ENCODE results near the gene VWF.
A peak's percentile ranks its signal among the peaks of the same experiment; 100 is the strongest.
"Not testable (repeated sequence)": the region's sequence is repeated elsewhere in the genome, so short reads cannot be mapped to it uniquely, and the experiment has no call there.

The VWF gene

GRCh38 chr12:6143303-6143675 is 18.8 kb upstream of the VWF start:
- Histone ChIP-seq H3K23ac (ENCODE audit: low read length in 2 of 2) (no peak overlapping the region), H3K4me1 (ENCODE audit: control insufficient read depth, insufficient read depth, low read depth, low read length) (peaks cover 3% of the 10 kb centered on the region), H3K27me3 (ENCODE audit: control insufficient read depth in 1 of 2, insufficient read depth in 1 of 2, low read length in 2 of 2) (no peaks in the 10 kb centered on the region), H3K9me3 (ENCODE audit: control insufficient read depth, low read length) (no peaks in the 10 kb centered on the region), H3K4ac (ENCODE audit: low read depth in 1 of 2, low read length in 2 of 2) (no peak overlapping the region), H4K91ac (ENCODE audit: low read length) (no peak overlapping the region), H3K18ac (ENCODE audit: low read depth in 1 of 2, low read length in 2 of 2) (peak overlapping the region in 1 of 2 experiments; percentile 23), H3K36me3 (ENCODE audit: control insufficient read depth in 1 of 2, insufficient read depth in 2 of 2, low read depth in 1 of 2, low read length in 2 of 2) (no peaks in the 10 kb centered on the region), H3K4me3 (ENCODE audit: insufficient read depth in 1 of 2, low read depth in 1 of 2, low read length in 2 of 2) (no peak overlapping the region), H3K14ac (ENCODE audit: low read length in 2 of 2) (no peak overlapping the region), H2BK5ac (ENCODE audit: low read depth, low read length, poor library complexity, severe bottlenecking) (no peak overlapping the region), H2BK12ac (ENCODE audit: low read length in 2 of 2) (peak overlapping the region in 1 of 2 experiments; percentile 30), H2BK15ac (ENCODE audit: low read depth, poor library complexity, severe bottlenecking) (no peak overlapping the region), H3K9ac (ENCODE audit: low read length) (no peak overlapping the region), H4K8ac (ENCODE audit: low read length) (no peak overlapping the region), H3K4me2 (ENCODE audit: low read length, poor library complexity, severe bottlenecking) (no peak overlapping the region), H2BK120ac (ENCODE audit: low read depth, low read length) (no peak overlapping the region), H3K27ac (ENCODE audit: low read length, poor library complexity, severe bottlenecking) (no peak overlapping the region), H2AK5ac (ENCODE audit: low read length, severe bottlenecking) (no peak overlapping the region), H2AFZ (ENCODE audit: low read depth, low read length) (no peak overlapping the region), H3K79me1 (replicated peaks; ENCODE audit: low read length, poor library complexity, severe bottlenecking) (no peaks in the 10 kb centered on the region)
- no peak for DNase-seq
- WGBS, result 93% methylated on average over 4 of the region's 4 CpGs

- not testable (repeated sequence) for H3K27me3 ChIP-seq (ENCODE audit: control insufficient read depth in 1 of 2, insufficient read depth in 1 of 2, low read length in 2 of 2); H3K4me1 ChIP-seq (ENCODE audit: control insufficient read depth, insufficient read depth, low read depth, low read length); H3K36me3 ChIP-seq (ENCODE audit: control insufficient read depth in 1 of 2, insufficient read depth in 2 of 2, low read depth in 1 of 2, low read length in 2 of 2); H4K8ac ChIP-seq (ENCODE audit: low read length); H2BK5ac ChIP-seq (ENCODE audit: low read depth, low read length, poor library complexity, severe bottlenecking); H3K4me2 ChIP-seq (ENCODE audit: low read length, poor library complexity, severe bottlenecking); H2AFZ ChIP-seq (ENCODE audit: low read depth, low read length); DNase-seq; H3K4ac ChIP-seq (ENCODE audit: low read depth in 1 of 2, low read length in 2 of 2); H3K9me3 ChIP-seq (ENCODE audit: control insufficient read depth, low read length); H3K14ac ChIP-seq (ENCODE audit: low read length in 2 of 2); H3K79me1 ChIP-seq (replicated peaks; ENCODE audit: low read length, poor library complexity, severe bottlenecking); H2BK120ac ChIP-seq (ENCODE audit: low read depth, low read length); H3K27ac ChIP-seq (ENCODE audit: low read length, poor library complexity, severe bottlenecking); H3K9ac ChIP-seq (ENCODE audit: low read length); H2AK5ac ChIP-seq (ENCODE audit: low read length, severe bottlenecking); H4K91ac ChIP-seq (ENCODE audit: low read length); H3K23ac ChIP-seq (ENCODE audit: low read length in 2 of 2); H3K4me3 ChIP-seq (ENCODE audit: insufficient read depth in 1 of 2, low read depth in 1 of 2, low read length in 2 of 2)
- H3K18ac ChIP-seq (ENCODE audit: low read depth in 1 of 2, low read length in 2 of 2), result peak overlapping the region; percentile 23 to 66
- peak overlapping the region; percentile 63 for H2BK15ac ChIP-seq (ENCODE audit: low read depth, poor library complexity, severe bottlenecking)
- H2BK12ac ChIP-seq (ENCODE audit: low read length in 2 of 2), result peak overlapping the region; percentile 30 to 71
- WGBS, result 92% methylated on average over 35 of the region's 35 CpGs
These were observed 18.2 kb upstream of the VWF start for GRCh38 chr12:6142368-6143302.

- H2BK5ac ChIP-seq (ENCODE audit: low read depth, low read length, poor library complexity, severe bottlenecking); DNase-seq; H3K4me1 ChIP-seq (ENCODE audit: control insufficient read depth, insufficient read depth, low read depth, low read length); H3K36me3 ChIP-seq (ENCODE audit: control insufficient read depth in 1 of 2, insufficient read depth in 2 of 2, low read depth in 1 of 2, low read length in 2 of 2); H3K27ac ChIP-seq (ENCODE audit: low read length, poor library complexity, severe bottlenecking); H3K14ac ChIP-seq (ENCODE audit: low read length in 2 of 2); H3K23ac ChIP-seq (ENCODE audit: low read length in 2 of 2); H2BK120ac ChIP-seq (ENCODE audit: low read depth, low read length); H3K27me3 ChIP-seq (ENCODE audit: control insufficient read depth in 1 of 2, insufficient read depth in 1 of 2, low read length in 2 of 2); H2AFZ ChIP-seq (ENCODE audit: low read depth, low read length); H3K4me2 ChIP-seq (ENCODE audit: low read length, poor library complexity, severe bottlenecking); H3K79me1 ChIP-seq (replicated peaks; ENCODE audit: low read length, poor library complexity, severe bottlenecking); H4K91ac ChIP-seq (ENCODE audit: low read length); H3K9me3 ChIP-seq (ENCODE audit: control insufficient read depth, low read length); H3K9ac ChIP-seq (ENCODE audit: low read length); H3K4me3 ChIP-seq (ENCODE audit: insufficient read depth in 1 of 2, low read depth in 1 of 2, low read length in 2 of 2); H2AK5ac ChIP-seq (ENCODE audit: low read length, severe bottlenecking): not testable (repeated sequence)
- peak overlapping the region; percentile 59 to 63 for H2BK12ac ChIP-seq (ENCODE audit: low read length in 2 of 2)
- H2BK15ac ChIP-seq (ENCODE audit: low read depth, poor library complexity, severe bottlenecking), result peak overlapping the region; percentile 4
- peak overlapping the region; percentile 39 for H4K8ac ChIP-seq (ENCODE audit: low read length)
- peak overlapping the region in 1 of 2 experiments; percentile 85 for H3K18ac ChIP-seq (ENCODE audit: low read depth in 1 of 2, low read length in 2 of 2)
- WGBS, result 89% methylated on average over 8 of the region's 16 CpGs
- peak overlapping the region; percentile 13 to 91 for H3K4ac ChIP-seq (ENCODE audit: low read depth in 1 of 2, low read length in 2 of 2)
These were observed 17.4 kb upstream of the VWF start for GRCh38 chr12:6141731-6142367.

Data from mesenchymal stem cell (in vitro differentiated cells and primary cell).